Fibroblast of villous mesenchyme (primary cell): Measurements from ENCODE around the gene BTBD9. TPM values are rescaled to one million over a fixed set of nuclear protein-coding genes. Genes with fewer than 3 reads are reported as not detected.
A peak's percentile ranks its signal among the peaks of the same experiment; 100 is the strongest.

Experiments
- DNase-seq: peaks from one replicate; pipeline ENCODE4 v3.0.0-alpha.2; 2010; ENCODE audit warnings: low read depth
- H3K4me3 ChIP-seq: 2 replicates; pipeline ENCODE4 v1.5.1; 2011; ENCODE audit warnings: low read depth, mild to moderate bottlenecking, low read length
- CTCF ChIP-seq: IDR thresholded peaks from 2 replicates; pipeline ENCODE4 v1.5.1; 2012; ENCODE audit warnings: low read depth, mild to moderate bottlenecking, low read length; ENCODE audit not compliant: insufficient read depth
- total RNA-seq: library from RNA; depleted of rRNA; stranded (reverse); fragments of >200 nt; gene quantifications from 2 replicates; pipeline ENCODE4 v1.2.3, GENCODE V29; 2012

Gene BTBD9
- total RNA-seq, 1 donor = 12.1 TPM

DNA sequence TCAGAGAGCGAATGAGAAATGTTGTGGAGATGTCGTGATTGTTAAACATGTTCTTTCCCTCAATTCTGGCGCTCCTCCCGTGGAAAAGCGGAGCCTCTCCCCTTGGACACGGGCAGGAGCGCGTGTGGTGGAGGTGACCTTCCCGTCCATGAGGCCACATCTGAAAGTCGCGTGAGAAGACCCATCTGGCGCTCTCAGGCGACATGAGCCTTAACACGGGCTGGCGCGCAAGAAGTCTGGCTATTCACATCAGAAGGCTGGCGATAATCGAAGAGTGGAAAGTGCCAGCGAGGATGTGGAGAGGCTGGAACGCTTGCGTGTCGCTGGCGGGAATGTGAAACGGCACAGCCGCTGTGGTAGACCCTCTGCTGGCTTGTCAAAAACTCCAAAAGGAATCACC lies 478.9 kb downstream of the BTBD9 start:
- TF ChIP-seq CTCF = no peak
- no peak overlapping the region for H3K4me3 ChIP-seq

DNA sequence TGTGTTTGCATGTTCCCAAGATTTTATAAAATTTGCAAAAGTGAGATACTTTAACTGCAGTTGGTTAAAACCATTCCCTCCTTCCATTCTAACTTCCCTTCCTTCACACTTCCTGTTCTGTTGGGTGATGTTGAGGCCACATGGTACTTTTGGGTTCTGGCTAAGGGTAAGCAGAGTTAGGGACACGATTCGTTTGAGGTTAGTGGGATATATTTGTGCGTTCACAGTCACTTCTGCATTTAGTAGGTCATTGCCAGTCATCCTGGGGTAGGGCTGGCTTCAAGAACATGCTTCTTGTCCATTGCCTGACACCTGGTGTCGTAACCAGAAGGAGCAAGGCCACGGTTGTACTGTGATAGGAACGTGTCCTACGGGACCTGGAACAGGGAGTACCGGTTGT lies 480.1 kb downstream of the BTBD9 start:
- DNase-seq = no peak
- TF ChIP-seq CTCF = no peak
- no peak overlapping the region for H3K4me3 ChIP-seq

More for the DNA sequence above, 478.9 kb downstream of the BTBD9 start:
- DNase-seq = no peak

DNA sequence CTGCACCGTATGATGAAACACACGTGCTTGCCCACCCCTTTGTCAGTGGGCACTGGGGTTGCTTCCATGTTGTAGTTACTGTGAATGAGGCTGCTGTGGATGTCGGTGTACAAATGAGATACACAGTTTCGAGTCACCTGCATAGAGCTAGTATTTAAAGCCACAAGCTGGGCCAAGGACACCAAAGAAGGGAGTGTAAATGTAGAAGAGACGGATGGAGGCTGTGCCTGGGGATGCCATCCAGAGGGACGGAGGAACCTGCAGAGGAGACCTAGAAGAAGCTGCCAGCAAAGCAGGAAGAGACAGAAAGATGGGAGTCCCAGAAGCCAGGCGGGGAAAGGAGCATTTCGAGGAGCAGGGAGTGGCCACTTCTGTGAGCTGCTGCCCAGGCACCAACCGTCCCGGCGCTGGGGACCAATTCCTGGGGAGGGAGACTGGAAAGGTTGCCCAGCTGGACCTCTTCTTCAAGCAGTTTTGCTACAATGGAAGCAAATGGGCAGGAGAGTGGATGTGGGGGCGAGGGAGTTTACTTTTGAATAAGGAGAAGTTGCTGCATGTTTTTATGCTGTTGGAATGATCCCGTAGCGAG lies 480.9 kb downstream of the BTBD9 start:
- no peak overlapping the region for H3K4me3 ChIP-seq
- TF ChIP-seq CTCF = no peak
- DNase-seq = no peak

GRCh38 chr6:38157905-38158304 lies 481.8 kb downstream of the BTBD9 start:
- no peak for DNase-seq
- TF ChIP-seq CTCF = no peak

GRCh38 chr6:38156818-38157565 lies 482.7 kb downstream of the BTBD9 start:
- H3K4me3 ChIP-seq = no peak overlapping the region
- no peak for DNase-seq
- TF ChIP-seq CTCF = no peak

More at GRCh38 chr6:38157905-38158304, 481.8 kb downstream of the BTBD9 start:
- no peak overlapping the region for H3K4me3 ChIP-seq

- no peak for TF ChIP-seq CTCF
- no peak overlapping the region for H3K4me3 ChIP-seq
- DNase-seq = peak; percentile 65
Observed at GRCh38 chr6:38155621-38156204, 484.0 kb downstream of the BTBD9 start.
